HepG2 (cell line): ENCODE data around the gene RCC1.

Experiments used
- CEBPB ChIP-seq: IDR thresholded peaks from 2 replicates; pipeline ENCODE4 v1.6.1; 2011; ENCODE audit warnings: low read depth, low read length, improper control_type of control experiment, borderline replicate concordance
- KLF13 ChIP-seq: sonication (generic); formaldehyde crosslinking; IDR thresholded peaks from 2 replicates; pipeline ENCODE4 v1.4.0; 2020; ENCODE audit warnings: mild to moderate bottlenecking, missing genetic modification reagents
- MTA3 ChIP-seq: sonication (generic); formaldehyde crosslinking; IDR thresholded peaks from 2 replicates; pipeline ENCODE4 v1.4.0; 2020; ENCODE audit warnings: missing genetic modification reagents
- RAD21 ChIP-seq: fragments of 450-650 bp; formaldehyde crosslinking; IDR thresholded peaks from 2 replicates; pipeline ENCODE4 v1.5.0; 2020; ENCODE audit warnings: mild to moderate bottlenecking
- ZNF207 ChIP-seq: fragments of 450-650 bp; IDR thresholded peaks from 2 replicates; pipeline ENCODE4 v1.6.1; 2016; ENCODE audit warnings: antibody characterized with exemption, borderline replicate concordance
- ZNF232 ChIP-seq: sonication (generic); formaldehyde crosslinking; IDR thresholded peaks from 2 replicates; pipeline ENCODE4 v1.4.0; 2020; ENCODE audit warnings: missing genetic modification reagents, borderline replicate concordance
- ZNF451 ChIP-seq: sonication (generic); formaldehyde crosslinking; IDR thresholded peaks from 2 replicates; pipeline ENCODE4 v1.5.0; 2020; ENCODE audit warnings: mild to moderate bottlenecking, missing genetic modification reagents
- TF ChIP-seq, protein P1 (sequence below): sonication (generic); formaldehyde crosslinking; IDR thresholded peaks from 2 replicates; pipeline ENCODE4 v1.5.0; 2020; ENCODE audit warnings: mild to moderate bottlenecking, missing genetic modification reagents
- TF ChIP-seq, protein P2 (sequence below): sonication (generic); formaldehyde crosslinking; conservative IDR thresholded peaks from 2 replicates; pipeline ENCODE4 v1.8.1; 2023; ENCODE audit warnings: missing genetic modification reagents
- TF ChIP-seq, protein P3 (sequence below): sonication (generic); formaldehyde crosslinking; IDR thresholded peaks from 2 replicates; pipeline ENCODE4 v1.5.0; 2020; ENCODE audit warnings: mild to moderate bottlenecking, missing genetic modification reagents, moderate library complexity
- TF ChIP-seq, protein P4 (sequence below): sonication (generic); formaldehyde crosslinking; IDR thresholded peaks from 2 replicates; pipeline ENCODE4 v1.5.1; 2020; ENCODE audit warnings: mild to moderate bottlenecking, missing genetic modification reagents, borderline replicate concordance

DNA sequence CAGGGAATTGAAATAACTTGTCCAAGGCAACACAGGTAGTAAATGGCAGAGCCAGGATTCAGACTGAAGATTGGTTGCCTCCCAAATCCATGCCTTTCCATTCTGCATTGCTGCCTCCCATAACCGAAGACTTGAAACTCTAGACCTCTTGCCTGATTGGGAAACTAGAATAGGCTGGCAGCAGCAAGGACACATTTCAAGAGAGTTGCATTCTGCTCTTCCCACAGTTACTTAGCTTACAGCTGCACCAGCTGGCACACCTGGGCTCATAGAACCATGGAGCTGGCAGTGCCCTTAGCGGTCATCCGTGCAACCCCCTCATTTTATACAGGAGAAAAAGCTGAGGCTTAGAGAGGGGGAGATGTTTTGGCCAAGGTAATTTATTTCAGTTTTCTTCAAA, 55.0 kb downstream of the RCC1 start:
- TF ChIP-seq, protein P1, sequence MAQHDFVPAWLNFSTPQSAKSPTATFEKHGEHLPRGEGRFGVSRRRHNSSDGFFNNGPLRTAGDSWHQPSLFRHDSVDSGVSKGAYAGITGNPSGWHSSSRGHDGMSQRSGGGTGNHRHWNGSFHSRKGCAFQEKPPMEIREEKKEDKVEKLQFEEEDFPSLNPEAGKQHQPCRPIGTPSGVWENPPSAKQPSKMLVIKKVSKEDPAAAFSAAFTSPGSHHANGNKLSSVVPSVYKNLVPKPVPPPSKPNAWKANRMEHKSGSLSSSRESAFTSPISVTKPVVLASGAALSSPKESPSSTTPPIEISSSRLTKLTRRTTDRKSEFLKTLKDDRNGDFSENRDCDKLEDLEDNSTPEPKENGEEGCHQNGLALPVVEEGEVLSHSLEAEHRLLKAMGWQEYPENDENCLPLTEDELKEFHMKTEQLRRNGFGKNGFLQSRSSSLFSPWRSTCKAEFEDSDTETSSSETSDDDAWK (CRISPR knock-in tag), result no peak
- TF ChIP-seq, protein P2, sequence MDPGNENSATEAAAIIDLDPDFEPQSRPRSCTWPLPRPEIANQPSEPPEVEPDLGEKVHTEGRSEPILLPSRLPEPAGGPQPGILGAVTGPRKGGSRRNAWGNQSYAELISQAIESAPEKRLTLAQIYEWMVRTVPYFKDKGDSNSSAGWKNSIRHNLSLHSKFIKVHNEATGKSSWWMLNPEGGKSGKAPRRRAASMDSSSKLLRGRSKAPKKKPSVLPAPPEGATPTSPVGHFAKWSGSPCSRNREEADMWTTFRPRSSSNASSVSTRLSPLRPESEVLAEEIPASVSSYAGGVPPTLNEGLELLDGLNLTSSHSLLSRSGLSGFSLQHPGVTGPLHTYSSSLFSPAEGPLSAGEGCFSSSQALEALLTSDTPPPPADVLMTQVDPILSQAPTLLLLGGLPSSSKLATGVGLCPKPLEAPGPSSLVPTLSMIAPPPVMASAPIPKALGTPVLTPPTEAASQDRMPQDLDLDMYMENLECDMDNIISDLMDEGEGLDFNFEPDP (CRISPR knock-in tag), result no peak
- TF ChIP-seq, protein P3, sequence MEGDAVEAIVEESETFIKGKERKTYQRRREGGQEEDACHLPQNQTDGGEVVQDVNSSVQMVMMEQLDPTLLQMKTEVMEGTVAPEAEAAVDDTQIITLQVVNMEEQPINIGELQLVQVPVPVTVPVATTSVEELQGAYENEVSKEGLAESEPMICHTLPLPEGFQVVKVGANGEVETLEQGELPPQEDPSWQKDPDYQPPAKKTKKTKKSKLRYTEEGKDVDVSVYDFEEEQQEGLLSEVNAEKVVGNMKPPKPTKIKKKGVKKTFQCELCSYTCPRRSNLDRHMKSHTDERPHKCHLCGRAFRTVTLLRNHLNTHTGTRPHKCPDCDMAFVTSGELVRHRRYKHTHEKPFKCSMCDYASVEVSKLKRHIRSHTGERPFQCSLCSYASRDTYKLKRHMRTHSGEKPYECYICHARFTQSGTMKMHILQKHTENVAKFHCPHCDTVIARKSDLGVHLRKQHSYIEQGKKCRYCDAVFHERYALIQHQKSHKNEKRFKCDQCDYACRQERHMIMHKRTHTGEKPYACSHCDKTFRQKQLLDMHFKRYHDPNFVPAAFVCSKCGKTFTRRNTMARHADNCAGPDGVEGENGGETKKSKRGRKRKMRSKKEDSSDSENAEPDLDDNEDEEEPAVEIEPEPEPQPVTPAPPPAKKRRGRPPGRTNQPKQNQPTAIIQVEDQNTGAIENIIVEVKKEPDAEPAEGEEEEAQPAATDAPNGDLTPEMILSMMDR (CRISPR knock-in tag), result no peak
- TF ChIP-seq ZNF451 (CRISPR knock-in tag), result no peak
- TF ChIP-seq CEBPB, result no peak
- TF ChIP-seq ZNF207, result no peak
- TF ChIP-seq KLF13 (CRISPR knock-in tag), result no peak
- no peak for TF ChIP-seq ZNF232 (CRISPR knock-in tag)
- no peak for TF ChIP-seq RAD21
- TF ChIP-seq, protein P4, sequence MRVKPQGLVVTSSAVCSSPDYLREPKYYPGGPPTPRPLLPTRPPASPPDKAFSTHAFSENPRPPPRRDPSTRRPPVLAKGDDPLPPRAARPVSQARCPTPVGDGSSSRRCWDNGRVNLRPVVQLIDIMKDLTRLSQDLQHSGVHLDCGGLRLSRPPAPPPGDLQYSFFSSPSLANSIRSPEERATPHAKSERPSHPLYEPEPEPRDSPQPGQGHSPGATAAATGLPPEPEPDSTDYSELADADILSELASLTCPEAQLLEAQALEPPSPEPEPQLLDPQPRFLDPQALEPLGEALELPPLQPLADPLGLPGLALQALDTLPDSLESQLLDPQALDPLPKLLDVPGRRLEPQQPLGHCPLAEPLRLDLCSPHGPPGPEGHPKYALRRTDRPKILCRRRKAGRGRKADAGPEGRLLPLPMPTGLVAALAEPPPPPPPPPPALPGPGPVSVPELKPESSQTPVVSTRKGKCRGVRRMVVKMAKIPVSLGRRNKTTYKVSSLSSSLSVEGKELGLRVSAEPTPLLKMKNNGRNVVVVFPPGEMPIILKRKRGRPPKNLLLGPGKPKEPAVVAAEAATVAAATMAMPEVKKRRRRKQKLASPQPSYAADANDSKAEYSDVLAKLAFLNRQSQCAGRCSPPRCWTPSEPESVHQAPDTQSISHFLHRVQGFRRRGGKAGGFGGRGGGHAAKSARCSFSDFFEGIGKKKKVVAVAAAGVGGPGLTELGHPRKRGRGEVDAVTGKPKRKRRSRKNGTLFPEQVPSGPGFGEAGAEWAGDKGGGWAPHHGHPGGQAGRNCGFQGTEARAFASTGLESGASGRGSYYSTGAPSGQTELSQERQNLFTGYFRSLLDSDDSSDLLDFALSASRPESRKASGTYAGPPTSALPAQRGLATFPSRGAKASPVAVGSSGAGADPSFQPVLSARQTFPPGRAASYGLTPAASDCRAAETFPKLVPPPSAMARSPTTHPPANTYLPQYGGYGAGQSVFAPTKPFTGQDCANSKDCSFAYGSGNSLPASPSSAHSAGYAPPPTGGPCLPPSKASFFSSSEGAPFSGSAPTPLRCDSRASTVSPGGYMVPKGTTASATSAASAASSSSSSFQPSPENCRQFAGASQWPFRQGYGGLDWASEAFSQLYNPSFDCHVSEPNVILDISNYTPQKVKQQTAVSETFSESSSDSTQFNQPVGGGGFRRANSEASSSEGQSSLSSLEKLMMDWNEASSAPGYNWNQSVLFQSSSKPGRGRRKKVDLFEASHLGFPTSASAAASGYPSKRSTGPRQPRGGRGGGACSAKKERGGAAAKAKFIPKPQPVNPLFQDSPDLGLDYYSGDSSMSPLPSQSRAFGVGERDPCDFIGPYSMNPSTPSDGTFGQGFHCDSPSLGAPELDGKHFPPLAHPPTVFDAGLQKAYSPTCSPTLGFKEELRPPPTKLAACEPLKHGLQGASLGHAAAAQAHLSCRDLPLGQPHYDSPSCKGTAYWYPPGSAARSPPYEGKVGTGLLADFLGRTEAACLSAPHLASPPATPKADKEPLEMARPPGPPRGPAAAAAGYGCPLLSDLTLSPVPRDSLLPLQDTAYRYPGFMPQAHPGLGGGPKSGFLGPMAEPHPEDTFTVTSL (CRISPR knock-in tag), result no peak
- TF ChIP-seq MTA3, result no peak
